ENCODE data around the gene AP3S1.
"Not testable (repeated sequence)": the region's sequence is repeated elsewhere in the genome, so short reads cannot be mapped to it uniquely, and the experiment has no call there.

DNA sequence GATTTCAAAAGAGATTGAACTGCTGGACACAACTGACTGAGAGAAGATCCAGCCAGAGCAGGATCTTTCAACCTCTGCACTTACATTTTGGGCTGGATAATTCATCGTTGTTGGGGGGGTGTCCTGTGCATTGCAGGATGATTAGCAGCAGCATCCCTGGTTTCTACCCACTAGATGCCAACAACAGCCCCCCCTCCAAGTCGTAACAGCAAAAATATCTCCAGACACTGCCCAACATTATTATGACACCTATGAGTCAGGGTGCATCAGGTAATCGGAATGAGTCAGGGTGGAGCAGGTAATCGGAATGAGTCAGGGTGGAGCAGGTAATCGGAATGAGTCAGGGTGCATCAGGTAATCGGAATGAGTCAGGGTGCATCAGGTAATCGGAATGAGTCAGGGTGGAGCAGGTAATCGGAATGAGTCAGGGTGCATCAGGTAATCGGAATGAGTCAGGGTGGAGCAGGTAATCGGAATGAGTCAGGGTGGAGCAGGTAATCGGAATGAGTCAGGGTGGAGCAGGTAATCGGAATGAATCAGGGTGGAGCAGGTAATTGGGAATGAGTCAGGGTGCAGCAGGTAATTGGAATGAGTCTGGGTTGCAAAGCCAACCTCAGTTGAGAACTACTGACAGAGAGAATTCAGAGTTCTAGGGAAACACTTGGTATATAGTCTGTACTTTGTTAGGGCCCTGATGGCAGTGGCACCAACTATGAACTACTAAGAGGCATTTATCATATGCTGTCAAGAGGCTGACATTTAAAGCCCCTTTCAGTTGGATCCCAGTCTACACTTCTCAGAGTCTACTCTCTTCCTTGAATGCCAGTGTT lies 87.1 kb downstream of the AP3S1 start:
- not testable (repeated sequence) for TF ChIP-seq TCF7 (CRISPR knock-in tag; IDR thresholded peaks at IDR 0.05; ENCODE audit: low read depth); ZSCAN18 (CRISPR knock-in tag; IDR thresholded peaks at IDR 0.05); ESRRA (CRISPR knock-in tag; IDR thresholded peaks at IDR 0.05; ENCODE audit: borderline replicate concordance); ZNF532 (CRISPR knock-in tag; IDR thresholded peaks at IDR 0.05; ENCODE audit: borderline replicate concordance); KAT7 (CRISPR knock-in tag; IDR thresholded peaks at IDR 0.05; ENCODE audit: borderline replicate concordance); ELF4 (CRISPR knock-in tag; IDR thresholded peaks at IDR 0.05; ENCODE audit: low read depth); NR2C2 (CRISPR knock-in tag; IDR thresholded peaks at IDR 0.05); MLX (CRISPR knock-in tag; IDR thresholded peaks at IDR 0.05); CBFB (CRISPR knock-in tag; IDR thresholded peaks at IDR 0.05; ENCODE audit: low read depth); ZNF232 (CRISPR knock-in tag; IDR thresholded peaks at IDR 0.05); USF2 (CRISPR knock-in tag; IDR thresholded peaks at IDR 0.05)
- TF ChIP-seq, protein P1, sequence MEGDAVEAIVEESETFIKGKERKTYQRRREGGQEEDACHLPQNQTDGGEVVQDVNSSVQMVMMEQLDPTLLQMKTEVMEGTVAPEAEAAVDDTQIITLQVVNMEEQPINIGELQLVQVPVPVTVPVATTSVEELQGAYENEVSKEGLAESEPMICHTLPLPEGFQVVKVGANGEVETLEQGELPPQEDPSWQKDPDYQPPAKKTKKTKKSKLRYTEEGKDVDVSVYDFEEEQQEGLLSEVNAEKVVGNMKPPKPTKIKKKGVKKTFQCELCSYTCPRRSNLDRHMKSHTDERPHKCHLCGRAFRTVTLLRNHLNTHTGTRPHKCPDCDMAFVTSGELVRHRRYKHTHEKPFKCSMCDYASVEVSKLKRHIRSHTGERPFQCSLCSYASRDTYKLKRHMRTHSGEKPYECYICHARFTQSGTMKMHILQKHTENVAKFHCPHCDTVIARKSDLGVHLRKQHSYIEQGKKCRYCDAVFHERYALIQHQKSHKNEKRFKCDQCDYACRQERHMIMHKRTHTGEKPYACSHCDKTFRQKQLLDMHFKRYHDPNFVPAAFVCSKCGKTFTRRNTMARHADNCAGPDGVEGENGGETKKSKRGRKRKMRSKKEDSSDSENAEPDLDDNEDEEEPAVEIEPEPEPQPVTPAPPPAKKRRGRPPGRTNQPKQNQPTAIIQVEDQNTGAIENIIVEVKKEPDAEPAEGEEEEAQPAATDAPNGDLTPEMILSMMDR (IDR thresholded peaks at IDR 0.05): not testable (repeated sequence)
- TF ChIP-seq, protein P2, sequence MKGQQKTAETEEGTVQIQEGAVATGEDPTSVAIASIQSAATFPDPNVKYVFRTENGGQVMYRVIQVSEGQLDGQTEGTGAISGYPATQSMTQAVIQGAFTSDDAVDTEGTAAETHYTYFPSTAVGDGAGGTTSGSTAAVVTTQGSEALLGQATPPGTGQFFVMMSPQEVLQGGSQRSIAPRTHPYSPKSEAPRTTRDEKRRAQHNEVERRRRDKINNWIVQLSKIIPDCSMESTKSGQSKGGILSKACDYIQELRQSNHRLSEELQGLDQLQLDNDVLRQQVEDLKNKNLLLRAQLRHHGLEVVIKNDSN (CRISPR knock-in tag; IDR thresholded peaks at IDR 0.05): not testable (repeated sequence)

All from WTC11 (cell line).